HG03378 (cell line): ENCODE results near the gene PKIG.
A peak's percentile ranks its signal among the peaks of the same experiment; 100 is the strongest.
"Not testable (repeated sequence)": the region's sequence is repeated elsewhere in the genome, so short reads cannot be mapped to it uniquely, and the experiment has no call there.

Experiments used
- ATAC-seq: cut with Tn5 transposase; IDR thresholded peaks from one replicate; pipeline ENCODE4 v1.9.1; 2021; ENCODE audit warnings: mild to moderate bottlenecking, moderate library complexity; ENCODE audit not compliant: unreplicated experiment

PKIG gene

DNA sequence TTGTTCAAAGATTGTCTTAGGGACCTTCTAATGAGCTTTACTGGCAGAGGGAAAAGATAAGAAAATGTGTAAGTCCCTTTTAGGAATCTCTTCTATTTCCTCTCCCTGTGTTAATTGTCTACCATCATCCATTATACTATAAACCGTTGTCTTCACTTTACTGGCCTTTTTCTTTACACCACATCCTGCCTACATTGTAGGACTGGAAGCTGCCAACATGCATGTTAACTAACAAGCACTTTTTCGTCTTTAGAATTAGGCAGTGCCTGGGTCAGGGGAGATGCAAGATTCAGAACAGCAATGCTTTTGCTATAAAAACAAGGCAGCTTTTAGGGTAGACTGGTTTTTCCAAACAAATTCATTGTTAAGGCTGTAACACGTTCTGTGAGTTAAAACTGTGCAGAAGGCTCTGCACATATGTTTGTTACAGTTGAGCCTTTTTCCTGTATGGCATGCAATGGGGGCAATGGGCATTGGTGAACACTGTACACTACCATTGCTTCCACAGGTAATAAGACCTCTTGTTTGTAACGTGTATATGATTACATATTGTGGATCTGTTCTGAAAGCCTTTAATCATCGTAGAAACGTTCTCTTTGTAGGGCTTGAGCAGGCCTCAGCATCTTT is 10.9 kb upstream of the PKIG start:
- no peak for ATAC-seq

- no peak for ATAC-seq
Observed at GRCh38 chr20:44572551-44573500, 9.6 kb upstream of the PKIG start.

DNA sequence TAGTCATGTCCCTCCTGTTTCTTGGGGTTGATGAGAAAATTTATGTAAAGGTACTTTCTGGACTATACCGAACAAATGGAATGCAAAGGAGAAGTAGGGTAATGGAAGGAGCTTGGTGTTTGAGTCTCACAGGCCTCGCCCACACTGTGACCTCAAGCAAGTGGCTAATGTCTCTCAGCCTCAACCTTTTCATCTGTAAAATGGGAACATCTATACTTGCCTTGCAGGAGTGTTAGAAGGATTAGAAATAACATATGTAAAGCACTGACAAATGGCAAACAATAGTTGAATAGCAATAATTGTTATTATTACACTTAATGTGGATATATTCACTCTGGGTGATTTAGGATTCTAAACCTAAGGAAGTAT is 8.9 kb upstream of the PKIG start:
- ATAC-seq, result no peak

DNA sequence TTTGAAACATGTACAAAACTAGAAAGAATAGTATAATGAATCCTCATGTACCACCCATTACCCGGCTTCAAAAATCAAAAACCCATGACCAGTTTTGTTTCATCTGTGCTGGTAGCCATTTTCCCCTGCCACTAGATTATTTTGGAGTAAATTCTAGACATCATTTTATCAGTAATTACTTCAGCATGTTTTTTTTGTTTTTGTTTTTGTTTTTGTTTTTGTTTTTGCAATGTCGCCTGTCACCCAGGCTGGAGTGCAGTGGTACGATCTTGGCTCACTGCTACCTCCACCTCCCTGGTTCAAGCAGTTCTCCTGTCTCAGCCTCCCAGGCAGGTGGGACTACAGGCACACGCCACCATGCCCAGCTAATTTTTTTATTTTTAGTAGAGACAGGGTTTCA is 8.0 kb upstream of the PKIG start:
- no peak for ATAC-seq

- ATAC-seq, result no peak
Observed at GRCh38 chr20:44576297-44576696, 6.1 kb upstream of the PKIG start.

DNA sequence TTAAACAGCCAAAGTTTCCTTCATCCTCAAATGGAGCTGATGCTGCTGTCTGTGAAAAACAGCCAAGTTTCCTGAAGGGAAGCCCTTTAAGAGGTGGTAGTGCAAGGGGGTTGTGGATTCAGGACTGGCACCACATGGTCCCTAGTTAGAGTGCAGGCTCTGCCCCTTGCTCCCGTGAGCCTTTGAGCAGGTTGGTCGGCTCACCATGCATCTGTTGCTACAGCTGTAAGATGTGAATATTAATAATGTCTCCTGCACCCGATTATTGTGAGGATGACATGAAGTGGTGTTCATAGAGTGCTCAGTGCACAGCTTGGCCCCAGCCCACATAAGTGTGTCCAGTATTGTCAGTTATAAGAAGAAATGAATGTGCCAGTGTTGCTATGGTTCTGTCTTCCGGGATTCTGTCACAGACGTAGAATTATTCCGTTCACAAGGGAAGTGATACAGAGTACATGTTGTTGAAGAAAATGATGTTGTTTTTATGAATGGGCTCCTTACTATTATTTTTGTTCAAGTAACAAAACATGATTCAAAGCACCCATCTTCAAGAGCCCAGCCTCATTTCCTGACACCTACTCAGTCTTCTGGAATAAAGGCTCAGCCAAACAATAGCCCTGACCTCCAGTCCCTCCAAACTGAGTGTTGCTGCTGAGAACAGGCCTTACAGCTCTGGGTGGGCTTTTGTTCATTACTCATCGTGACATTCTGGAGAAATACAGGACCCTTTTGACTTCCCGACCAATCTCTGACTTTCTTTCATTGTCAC is 2.9 kb upstream of the PKIG start:
- no peak for ATAC-seq

- ATAC-seq, result no peak
Observed at GRCh38 chr20:44580581-44581268, 1.7 kb upstream of the PKIG start.

DNA sequence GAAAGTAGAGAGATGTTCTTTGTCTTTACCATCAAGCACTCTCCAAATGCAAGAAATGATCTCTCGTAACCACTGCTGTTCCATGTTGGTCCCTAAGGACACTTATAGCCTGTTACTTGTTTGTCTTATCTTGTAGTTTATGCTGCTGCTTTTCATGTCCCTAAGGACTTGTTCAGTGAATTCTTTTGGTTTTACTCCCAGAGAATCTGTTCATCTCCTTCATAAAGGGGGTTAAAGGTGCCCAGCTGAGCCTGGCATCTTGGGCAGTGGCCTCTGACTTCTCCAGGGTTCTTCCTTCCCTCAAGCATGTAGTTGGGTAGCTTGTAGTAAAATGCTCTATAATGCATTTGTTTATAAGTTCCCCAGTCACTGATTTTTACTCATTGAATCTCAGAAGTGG is 864 bp upstream of the PKIG start:
- no peak for ATAC-seq

DNA sequence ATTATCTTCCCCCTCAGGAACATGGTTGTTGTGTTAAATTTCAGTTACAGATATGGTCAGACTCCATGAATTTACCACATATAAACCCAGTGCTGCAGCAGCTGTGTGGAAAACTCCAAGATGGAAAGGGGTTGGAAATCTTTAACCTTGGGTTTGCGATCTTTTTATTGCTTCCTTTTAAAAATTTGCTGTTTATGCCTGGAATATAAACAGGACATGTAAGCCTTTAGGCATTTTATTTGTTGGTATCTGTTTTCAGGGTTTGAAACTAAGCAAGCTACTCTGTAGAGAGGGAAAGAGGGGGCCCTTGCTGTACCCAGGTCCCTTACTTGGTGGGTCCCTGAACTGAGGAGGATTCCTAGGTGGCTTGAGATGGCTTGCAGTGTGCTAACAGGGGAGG is 778 bp downstream of the PKIG start:
- ATAC-seq, result no peak

- no peak for ATAC-seq
Observed at GRCh38 chr20:44584162-44584561, 1.8 kb downstream of the PKIG start.

- ATAC-seq, result no peak
Observed at GRCh38 chr20:44585057-44585963, 2.9 kb downstream of the PKIG start.

DNA sequence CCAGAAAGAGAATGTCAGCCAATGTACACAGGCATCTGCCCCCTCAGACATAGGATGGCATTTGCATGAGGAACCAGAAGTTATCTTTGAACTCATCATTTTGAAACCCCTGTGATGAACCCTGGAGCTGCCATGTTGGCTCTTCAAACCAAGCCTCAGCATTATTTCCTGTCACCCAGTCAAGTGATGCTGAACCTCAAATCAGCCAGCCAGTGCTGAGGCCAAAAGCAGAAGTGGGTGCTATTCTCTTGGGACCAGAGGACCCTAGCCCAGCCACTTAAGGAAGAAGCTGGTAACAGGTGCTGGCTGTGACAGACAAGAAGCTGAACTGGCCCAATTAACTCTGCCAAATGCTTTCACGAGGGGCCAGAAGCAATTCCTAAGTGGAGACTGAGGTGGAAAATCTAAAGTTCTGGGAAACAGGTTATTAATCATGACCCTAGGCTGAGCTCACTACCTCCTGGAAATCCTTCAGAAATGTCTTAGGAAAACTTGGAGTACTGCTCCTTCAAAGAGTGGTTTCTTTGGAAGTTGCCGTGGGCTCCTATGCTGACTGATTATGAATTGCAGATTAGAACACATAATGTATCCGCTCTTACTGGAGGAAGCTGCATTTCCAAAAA is 4.0 kb downstream of the PKIG start:
- peak; percentile 73 for ATAC-seq

- ATAC-seq, result no peak
Observed at GRCh38 chr20:44587035-44587980, 4.9 kb downstream of the PKIG start.

DNA sequence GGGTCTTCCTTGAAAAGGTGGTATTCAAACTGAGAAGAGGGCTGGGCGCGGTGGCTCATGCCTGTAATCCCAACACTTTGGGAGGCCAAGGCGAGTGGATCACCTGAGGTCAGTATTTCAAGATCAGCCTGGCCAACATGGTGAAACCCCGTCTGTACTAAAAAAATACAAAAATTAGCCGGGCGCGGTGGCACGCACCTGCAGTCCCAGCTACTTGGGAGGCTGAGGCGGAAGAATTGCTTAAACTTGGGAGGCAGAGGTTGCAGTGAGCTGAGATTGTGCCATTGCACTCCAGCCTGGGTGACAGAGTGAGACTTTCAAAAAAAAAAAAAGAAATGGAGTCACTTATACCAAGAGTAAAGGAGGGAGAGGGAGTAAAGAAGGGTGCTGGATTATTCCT is 5.9 kb downstream of the PKIG start:
- not testable (repeated sequence) for ATAC-seq

DNA sequence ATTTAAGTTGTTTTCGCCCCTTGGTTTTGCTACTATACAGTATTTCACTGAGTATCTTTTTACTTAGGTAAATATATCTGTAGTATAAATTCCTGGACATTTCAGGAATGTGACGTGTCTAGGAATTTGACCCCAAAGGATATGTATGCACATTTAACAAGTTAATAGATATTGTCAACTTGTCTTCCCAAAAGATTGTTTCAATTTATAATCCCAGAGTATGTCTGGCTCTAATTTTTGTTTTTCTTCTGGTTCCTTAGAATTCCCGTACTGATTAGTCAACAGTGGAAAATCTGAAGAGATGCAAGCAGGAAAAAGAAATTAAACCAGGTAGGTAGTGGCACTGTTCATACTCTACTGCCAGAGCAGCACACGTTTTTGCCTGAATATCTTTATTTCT is 7.2 kb downstream of the PKIG start:
- no peak for ATAC-seq

DNA sequence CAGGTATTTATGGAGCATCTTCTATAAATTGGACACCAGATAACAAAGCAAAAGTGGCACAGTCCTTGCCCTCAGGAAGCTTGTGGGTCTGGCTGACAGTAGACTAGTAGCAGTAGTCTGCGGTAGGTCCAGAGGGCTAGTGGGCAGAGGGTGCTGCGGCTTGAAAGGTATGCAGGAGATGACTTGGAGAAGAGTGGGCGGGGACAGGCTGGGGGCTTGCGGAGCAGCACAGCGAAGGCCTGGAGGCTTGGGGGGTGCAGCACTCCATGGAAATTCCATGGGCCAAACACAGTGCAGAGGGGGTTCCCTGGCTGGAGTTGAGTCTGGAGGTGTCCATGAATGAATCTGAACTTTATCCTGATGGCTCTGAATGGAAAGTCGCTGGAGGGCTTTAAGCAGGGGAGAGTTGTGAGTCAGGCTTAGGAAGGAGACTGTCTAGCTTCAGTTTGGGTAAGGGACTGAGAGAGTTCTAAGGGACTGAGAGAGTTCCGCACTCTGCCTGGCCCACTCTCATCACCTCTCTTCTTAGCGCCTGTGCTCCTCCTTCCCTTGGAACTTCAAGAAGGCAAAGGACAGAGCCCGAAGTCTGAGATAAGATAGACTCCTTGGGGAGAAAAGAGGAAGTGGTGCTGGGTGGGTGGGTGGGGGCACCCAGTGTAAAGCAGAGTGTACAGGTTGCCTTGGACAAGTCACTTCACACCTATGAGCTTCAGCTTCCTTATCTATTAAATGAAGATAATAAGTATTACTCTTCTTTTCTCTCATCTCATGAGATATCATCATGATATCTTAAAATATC is 8.8 kb downstream of the PKIG start:
- ATAC-seq, result no peak

GRCh38 chr20:44592366-44592765 is 10.0 kb downstream of the PKIG start:
- no peak for ATAC-seq

DNA sequence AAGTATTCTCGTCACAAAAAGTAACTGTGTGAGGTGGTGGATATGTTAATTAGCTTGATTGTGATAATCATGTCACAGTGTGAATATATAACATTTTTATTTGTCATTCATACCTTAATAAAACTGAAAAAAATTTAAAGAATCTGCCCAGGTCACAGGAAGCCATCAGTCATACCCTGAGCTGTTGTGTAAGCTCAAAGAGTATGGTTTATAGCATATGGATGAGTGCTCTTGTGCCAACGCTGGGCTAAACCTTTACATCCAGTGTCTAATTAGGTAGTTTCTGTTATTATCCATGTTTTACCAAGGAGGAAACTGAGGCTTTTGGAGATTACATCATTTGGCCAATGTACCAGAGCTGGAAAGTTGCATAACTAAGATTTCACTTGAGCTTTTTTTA is 11.4 kb downstream of the PKIG start:
- no peak for ATAC-seq
